Stomach (tissue), 9 donors: ENCODE data around the gene KAZALD1. TPM values are rescaled to one million over a fixed set of nuclear protein-coding genes. Genes with fewer than 3 reads are reported as not detected.
"Not testable (repeated sequence)": the region's sequence is repeated elsewhere in the genome, so short reads cannot be mapped to it uniquely, and the experiment has no call there.

Experiments
- DNase-seq, 2 donors: peaks; one replicate each; pipeline versions ENCODE4 v3.0.0 to v3.0.0-alpha.2; 2013 to 2019
- H3K27ac ChIP-seq, 5 donors: fragments of 200-600 bp in 4 of 5; sonication (generic) in 4 of 5; one replicate each; pipeline ENCODE4 v1.5.1; 2013 to 2019; ENCODE audit warnings: mild to moderate bottlenecking in 1 of 5, moderate library complexity in 1 of 5
- H3K27me3 ChIP-seq, 3 donors: fragments of 200-600 bp; sonication (generic); one replicate each; pipeline ENCODE4 v1.5.1; 2017 to 2019; ENCODE audit warnings: mixed run types in 1 of 3
- H3K36me3 ChIP-seq, 4 donors: fragments of 200-600 bp; sonication (generic); 1 replicate in 3 of 4; 2 replicates in 1 of 4; pipeline ENCODE4 v1.5.1; 2016 to 2019
- H3K4me1 ChIP-seq, 4 donors: fragments of 200-600 bp; sonication (generic); one replicate each; pipeline ENCODE4 v1.5.1; 2016 to 2019
- H3K4me3 ChIP-seq, 4 donors: fragments of 200-600 bp; sonication (generic) in 3 of 4; one replicate each; pipeline ENCODE4 v1.5.1; 2016 to 2019; ENCODE audit warnings: mild to moderate bottlenecking in 1 of 4
- H3K9me3 ChIP-seq, 4 donors: fragments of 200-600 bp; sonication (generic); one replicate each; pipeline ENCODE4 v1.5.1; 2016 to 2019
- CTCF ChIP-seq, 7 experiments: fragments of 450-650 bp in 4 of 7; fragments of 200-600 bp in 3 of 7; sonication (generic) in 3 of 7; IDR thresholded peaks; one replicate each; pipeline ENCODE4 v1.5.1; 2016 to 2019; ENCODE audit warnings: antibody characterized with exemption in 7 of 7, control low read depth in 2 of 7, mild to moderate bottlenecking in 1 of 7
- EP300 ChIP-seq: sonication (generic); formaldehyde crosslinking; IDR thresholded peaks from one replicate; pipeline ENCODE4 v1.6.1; 2017; ENCODE audit warnings: antibody characterized with exemption
- POLR2A ChIP-seq, 4 donors: fragments of 450-650 bp; IDR thresholded peaks; one replicate each; pipeline ENCODE4 v1.6.1; 2016; ENCODE audit warnings: antibody characterized with exemption in 4 of 4, control low read depth in 2 of 4, mild to moderate bottlenecking in 1 of 4, moderate library complexity in 1 of 4
- POLR2AphosphoS5 ChIP-seq, 3 donors: sonication (generic); formaldehyde crosslinking; IDR thresholded peaks; one replicate each; pipeline ENCODE4 v1.6.1; 2016; ENCODE audit warnings: antibody characterized with exemption in 3 of 3
- WGBS, 5 donors: extraction: QIAGEN DNeasy Blood & Tissue Kit in 3 of 5; methylation state at CpG; one replicate each; pipeline versions ENCODE4 v1.1.5 to v1.1.7; 2013 to 2018; 5-methylcytosine and 5-hydroxymethylcytosine counted together
- intact Hi-C: fragments of 100-400 bp; cut with DNase I; formaldehyde crosslinking; loops from one replicate; pipeline ENCODE4 v1.15.1; 2023; ENCODE audit warnings: low total_unique reads
- polyA plus RNA-seq, 3 donors: library from polyadenylated mRNA; stranded (reverse); fragments of 200-250 nt; gene quantifications; one replicate each; pipeline ENCODE4 v1.2.3, GENCODE V29; 2013
- total RNA-seq, 5 donors: library from RNA; depleted of rRNA; stranded (reverse); fragments of >200 nt; gene quantifications; one replicate each; pipeline versions ENCODE4 v1.1.0 to v1.2.3, GENCODE V29; 2014 to 2016
- donor health status: healthy with polysubstance abuse.
- donor health status: Bipolar disorder and iron deficiency.
- donor health status: healthy.

Gene KAZALD1
- total and polyA plus RNA-seq, 8 donors, result 2.2 to 35.5 (median 12.0) TPM; not detected in 1

GRCh38 chr10:101033276-101033675 is 28.5 kb upstream of the KAZALD1 start:
- peak overlapping the region in 3 of 4 donors; percentile 66 to 79 (median 66) for H3K4me3 ChIP-seq
- peak overlapping the region in 4 of 5 donors; percentile 91 to 98 (median 94) for H3K27ac ChIP-seq
- peaks cover 19 to 40% (median 31%) of the 10 kb centered on the region in 4 donors for H3K4me1 ChIP-seq
- H3K36me3 ChIP-seq, result peaks cover 32 to 39% (median 37%) of the 10 kb centered on the region in 4 donors
- H3K27me3 ChIP-seq, result peaks cover 0 to 18% (median 2%) of the 10 kb centered on the region in 3 donors
- no peaks in the 10 kb centered on the region for H3K9me3 ChIP-seq
- intact Hi-C loops, result no loop called here
- 71 to 83% (median 76%) methylated on average over 3 of the region's 3 CpGs for WGBS, 5 donors
- peak in 1 of 2 donors; percentile 39 for DNase-seq
- TF ChIP-seq POLR2A (IDR thresholded peaks at IDR 0.05) (no peak), POLR2AphosphoS5 (IDR thresholded peaks at IDR 0.05) (no peak), EP300 (no peak), CTCF (IDR thresholded peaks at IDR 0.05) (no peak)

GRCh38 chr10:101034404-101034803 is 27.4 kb upstream of the KAZALD1 start:
- DNase-seq, H3K27me3 ChIP-seq, H3K9me3 ChIP-seq, H3K27ac ChIP-seq, H3K4me3 ChIP-seq, intact Hi-C loops: not testable (repeated sequence)
- H3K36me3 ChIP-seq, result peaks cover 34 to 51% (median 48%) of the 10 kb centered on the region in 4 donors
- peaks cover 19 to 40% (median 31%) of the 10 kb centered on the region in 4 donors for H3K4me1 ChIP-seq
- WGBS, 5 donors, result 81 to 96% (median 91%) methylated on average over 2 to 4 of the region's 4 CpGs

- peaks cover 34 to 60% (median 56%) of the 10 kb centered on the region in 4 donors for H3K36me3 ChIP-seq
- no peak overlapping the region for H3K4me3 ChIP-seq
- no peak for DNase-seq
- peaks cover 0 to under 1% (median 0%) of the 10 kb centered on the region in 3 donors for H3K27me3 ChIP-seq
- 85 to 93% (median 89%) methylated on average over 7 of the region's 7 CpGs for WGBS, 5 donors
- H3K27ac ChIP-seq, result no peak overlapping the region
- H3K9me3 ChIP-seq, result no peaks in the 10 kb centered on the region
- TF ChIP-seq POLR2A (IDR thresholded peaks at IDR 0.05), result no peak
- no peak for TF ChIP-seq CTCF (IDR thresholded peaks at IDR 0.05)
- no peak for TF ChIP-seq POLR2AphosphoS5 (IDR thresholded peaks at IDR 0.05)
- TF ChIP-seq EP300, result no peak
- H3K4me1 ChIP-seq, result peaks cover 18 to 35% (median 28%) of the 10 kb centered on the region in 4 donors
- intact Hi-C loops, result no loop called here
These were observed 26.5 kb upstream of the KAZALD1 start for GRCh38 chr10:101035314-101035713.

DNA sequence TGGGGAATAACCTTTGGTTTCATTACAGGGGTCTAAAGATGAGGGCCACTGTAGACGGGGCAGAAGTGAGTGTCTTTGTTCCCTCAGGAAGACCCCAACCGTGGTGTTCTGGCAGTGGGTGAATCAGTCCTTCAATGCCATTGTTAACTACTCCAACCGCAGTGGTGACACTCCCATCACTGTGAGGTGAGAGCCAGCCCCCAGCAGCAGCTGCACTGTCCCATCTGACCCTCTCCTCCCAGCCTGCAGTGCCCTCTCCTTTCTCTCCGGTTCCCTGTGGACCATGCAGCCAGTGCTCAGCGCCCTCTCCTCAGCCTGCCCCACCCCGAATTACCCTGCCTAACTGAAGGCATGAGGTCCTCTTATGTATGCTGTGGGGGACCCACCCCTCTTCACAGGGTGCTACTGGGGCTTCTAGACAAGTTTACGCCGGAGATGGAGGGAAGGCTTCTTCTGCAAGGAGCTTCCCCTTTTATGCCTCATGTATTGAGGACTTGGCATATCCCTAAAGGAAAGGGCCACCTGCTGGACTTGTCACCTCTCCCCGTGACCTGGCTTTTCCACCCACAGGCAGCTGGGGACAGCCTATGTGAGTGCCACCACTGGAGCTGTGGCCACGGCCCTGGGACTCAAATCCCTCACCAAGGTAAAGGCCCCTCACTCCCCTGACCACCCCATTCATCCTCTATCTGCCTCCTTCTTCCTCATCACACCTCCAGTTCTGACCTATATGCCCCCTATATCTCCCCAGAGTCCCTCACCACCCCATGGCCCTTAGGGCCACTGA is 25.7 kb upstream of the KAZALD1 start:
- intact Hi-C loops, result no loop called here
- Histone ChIP-seq H3K27ac (no peak overlapping the region), H3K4me3 (no peak overlapping the region), H3K9me3 (no peaks in the 10 kb centered on the region), H3K36me3 (peaks cover 34 to 60% (median 57%) of the 10 kb centered on the region in 4 donors), H3K4me1 (peaks cover 12 to 33% (median 25%) of the 10 kb centered on the region in 4 donors), H3K27me3 (no peaks in the 10 kb centered on the region)
- DNase-seq, result no peak
- 82 to 91% (median 85%) methylated on average over 8 to 10 of the region's 10 CpGs for WGBS, 5 donors
- no peak for TF ChIP-seq POLR2A (IDR thresholded peaks at IDR 0.05)
- TF ChIP-seq EP300, result no peak
- TF ChIP-seq POLR2AphosphoS5 (IDR thresholded peaks at IDR 0.05), result no peak
- no peak for TF ChIP-seq CTCF (IDR thresholded peaks at IDR 0.05)

DNA sequence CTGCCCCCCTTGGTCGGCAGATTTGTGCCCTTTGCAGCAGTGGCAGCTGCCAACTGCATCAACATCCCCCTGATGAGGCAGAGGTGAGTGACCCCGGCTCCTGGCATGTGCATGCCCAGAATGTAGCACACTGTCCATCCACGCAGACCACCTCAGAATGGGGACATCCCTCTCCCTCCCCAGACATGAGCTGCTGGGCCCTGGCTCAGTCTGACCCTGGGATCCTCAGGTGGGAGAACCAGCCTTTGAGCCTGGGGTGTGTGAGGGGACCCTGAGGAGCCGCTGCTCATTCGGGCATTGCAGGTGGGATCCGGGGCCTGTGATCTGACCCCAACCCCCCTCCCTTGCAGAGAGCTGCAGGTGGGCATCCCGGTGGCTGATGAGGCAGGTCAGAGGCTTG is 25.1 kb upstream of the KAZALD1 start:
- H3K4me1 ChIP-seq, result peaks cover 12 to 34% (median 28%) of the 10 kb centered on the region in 4 donors
- no peak overlapping the region for H3K4me3 ChIP-seq
- H3K27me3 ChIP-seq, result no peaks in the 10 kb centered on the region
- intact Hi-C loops, result no loop called here
- H3K27ac ChIP-seq, result no peak overlapping the region
- TF ChIP-seq POLR2A (IDR thresholded peaks at IDR 0.05), result no peak
- TF ChIP-seq EP300, result no peak
- TF ChIP-seq CTCF (IDR thresholded peaks at IDR 0.05), result no peak
- no peak for TF ChIP-seq POLR2AphosphoS5 (IDR thresholded peaks at IDR 0.05)
- WGBS, 5 donors, result 72 to 88% (median 80%) methylated on average over 2 to 7 of the region's 7 CpGs
- H3K9me3 ChIP-seq, result no peaks in the 10 kb centered on the region
- no peak for DNase-seq
- peaks cover 34 to 60% (median 57%) of the 10 kb centered on the region in 4 donors for H3K36me3 ChIP-seq
